ENCODE results near the gene CA11. TPM values are rescaled to one million over a fixed set of nuclear protein-coding genes. Genes with fewer than 3 reads are reported as not detected.

The CA11 gene
- total and polyA plus RNA-seq, 9 of the 15 experiments (the other 6 are each of a cell fraction or from before 2014, with no cell fraction given): 2.9 to 19.9 (median 8.3) TPM

DNA sequence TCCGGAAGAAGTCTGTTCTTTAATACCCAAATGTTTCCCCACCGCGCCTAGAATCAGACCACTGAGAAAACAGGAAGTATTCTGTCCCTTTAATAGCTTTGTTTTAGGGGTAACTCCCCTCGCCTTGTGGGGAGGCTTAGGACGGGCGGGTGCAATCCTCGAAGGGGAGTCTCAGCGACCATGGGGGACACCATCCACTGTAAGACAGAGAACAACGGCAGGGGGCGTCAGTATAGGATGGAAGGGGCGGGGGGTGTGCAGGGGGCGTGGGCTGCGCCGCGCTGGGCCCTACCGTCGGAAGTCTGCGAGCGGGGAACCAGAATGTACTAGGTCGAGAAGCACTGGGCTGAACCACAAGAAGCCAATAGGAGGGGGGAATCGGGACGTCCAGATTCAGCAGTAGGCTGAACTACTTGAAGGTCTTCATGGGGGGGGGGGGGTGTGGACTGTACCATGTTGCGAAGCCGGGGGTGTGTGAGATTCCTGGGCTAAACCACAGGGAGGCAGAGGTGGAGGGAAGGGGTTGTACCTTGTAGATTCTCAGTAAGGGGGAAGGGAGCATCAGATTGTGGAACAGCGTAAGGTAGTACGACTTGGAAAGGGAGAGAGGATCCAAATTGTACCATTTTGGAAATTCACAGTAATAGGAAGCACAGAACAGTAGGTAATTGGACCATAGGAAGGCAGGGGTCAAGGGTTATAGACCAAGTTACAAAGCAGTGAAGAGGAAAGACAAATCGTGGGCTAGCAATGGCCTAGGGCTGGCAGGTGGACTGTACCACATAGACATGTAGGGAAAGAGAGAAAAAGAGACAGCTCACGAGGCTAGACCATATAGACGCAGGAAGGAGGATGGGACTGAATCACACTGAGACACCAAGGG lies 7.8 kb downstream of the CA11 start (continued):
- no peak for TF ChIP-seq DLX4 (CRISPR knock-in tag; IDR thresholded peaks at IDR 0.05)
- TF ChIP-seq, protein P1, sequence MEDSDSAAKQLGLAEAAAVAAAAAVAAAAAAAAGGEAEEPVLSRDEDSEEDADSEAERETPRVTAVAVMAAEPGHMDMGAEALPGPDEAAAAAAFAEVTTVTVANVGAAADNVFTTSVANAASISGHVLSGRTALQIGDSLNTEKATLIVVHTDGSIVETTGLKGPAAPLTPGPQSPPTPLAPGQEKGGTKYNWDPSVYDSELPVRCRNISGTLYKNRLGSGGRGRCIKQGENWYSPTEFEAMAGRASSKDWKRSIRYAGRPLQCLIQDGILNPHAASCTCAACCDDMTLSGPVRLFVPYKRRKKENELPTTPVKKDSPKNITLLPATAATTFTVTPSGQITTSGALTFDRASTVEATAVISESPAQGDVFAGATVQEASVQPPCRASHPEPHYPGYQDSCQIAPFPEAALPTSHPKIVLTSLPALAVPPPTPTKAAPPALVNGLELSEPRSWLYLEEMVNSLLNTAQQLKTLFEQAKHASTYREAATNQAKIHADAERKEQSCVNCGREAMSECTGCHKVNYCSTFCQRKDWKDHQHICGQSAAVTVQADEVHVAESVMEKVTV (CRISPR knock-in tag; IDR thresholded peaks at IDR 0.05): no peak
- TF ChIP-seq MIER1 (IDR thresholded peaks at IDR 0.05; ENCODE audit: low read depth): peak; percentile 62
- no peak for TF ChIP-seq WHSC1 (IDR thresholded peaks at IDR 0.05; ENCODE audit: low read length)
- TF ChIP-seq REST (IDR thresholded peaks at IDR 0.05; ENCODE audit: borderline replicate concordance): peak; percentile 54
- TF ChIP-seq REST (CRISPR knock-in tag; IDR thresholded peaks at IDR 0.05; ENCODE audit: low read depth): no peak
- no peak for TF ChIP-seq ZNF282 (CRISPR knock-in tag; IDR thresholded peaks at IDR 0.05)
- TF ChIP-seq HNRNPK (IDR thresholded peaks at IDR 0.05; ENCODE audit: low read depth, low read length, poor library complexity, severe bottlenecking): no peak
- TF ChIP-seq SETDB1 (IDR thresholded peaks at IDR 0.05; ENCODE audit: low read length): no peak
- TF ChIP-seq BRD9 (IDR thresholded peaks at IDR 0.05; ENCODE audit: low read depth, partially characterized antibody): peak; percentile 86
- TF ChIP-seq ASH1L (IDR thresholded peaks at IDR 0.05; ENCODE audit: borderline replicate concordance, low read depth, partially characterized antibody): peak; percentile 76
- no peak for TF ChIP-seq GTF2F1 (IDR thresholded peaks at IDR 0.05; ENCODE audit: low read depth, low read length)
- TF ChIP-seq POLR2AphosphoS2 (IDR thresholded peaks at IDR 0.05; ENCODE audit: low read length): no peak
- peak; percentile 100 for TF ChIP-seq PHF21A (IDR thresholded peaks at IDR 0.05; ENCODE audit: borderline replicate concordance, low read depth)
- peak; percentile 100 for TF ChIP-seq TCF7L2 (IDR thresholded peaks at IDR 0.05; ENCODE audit: low read depth, low read length)
- TF ChIP-seq BRD4 (IDR thresholded peaks at IDR 0.05): no peak
- 0 out of 2 replicates have a peak, but pooled peaks have one; percentile 8 for TF ChIP-seq TAF7 (tag; IDR thresholded peaks at IDR 0.05)
- peak; percentile 62 to 89 for TF ChIP-seq ARNT (IDR thresholded peaks at IDR 0.05)

Measured in K562 (cell line).